Peyer's patch (tissue), 4 donors: ENCODE measurements around the gene ZNF189. TPM values are rescaled to one million over a fixed set of nuclear protein-coding genes. Genes with fewer than 3 reads are reported as not detected.
A peak's percentile ranks its signal among the peaks of the same experiment; 100 is the strongest.

ENCODE experiments used
- DNase-seq, 3 donors: peaks; one replicate each; pipeline ENCODE4 v3.0.0-alpha.2; 2017 to 2019
- H3K27ac ChIP-seq, 4 donors: fragments of 200-600 bp; sonication (generic); one replicate each; pipeline ENCODE4 v1.5.1; 2016 to 2019
- H3K27me3 ChIP-seq, 2 donors: fragments of 200-600 bp; sonication (generic); one replicate each; pipeline ENCODE4 v1.5.1; 2019
- H3K36me3 ChIP-seq, 3 donors: fragments of 200-600 bp; sonication (generic); one replicate each; pipeline ENCODE4 v1.5.1; 2016 to 2019
- H3K4me1 ChIP-seq, 4 donors: fragments of 200-600 bp; sonication (generic); one replicate each; pipeline ENCODE4 v1.5.1; 2016 to 2019
- H3K4me3 ChIP-seq, 4 donors: fragments of 200-600 bp; sonication (generic); 1 replicate in 3 of 4; 2 replicates in 1 of 4; pipeline ENCODE4 v1.5.1; 2016 to 2019; ENCODE audit warnings: mild to moderate bottlenecking in 1 of 4
- H3K9me3 ChIP-seq, 4 donors: fragments of 200-600 bp; sonication (generic); one replicate each; pipeline ENCODE4 v1.5.1; 2016 to 2019; ENCODE audit warnings: mild to moderate bottlenecking in 1 of 4
- POLR2A ChIP-seq, 2 donors: fragments of 450-650 bp; IDR thresholded peaks; one replicate each; pipeline ENCODE4 v1.5.1; 2017; ENCODE audit warnings: antibody characterized with exemption in 2 of 2, mild to moderate bottlenecking in 2 of 2, moderate library complexity in 2 of 2
- total RNA-seq, 4 donors: library from RNA; depleted of rRNA; stranded (reverse); fragments of >200 nt; gene quantifications; one replicate each; pipeline ENCODE4 v1.1.0, GENCODE V29; 2016
- TF ChIP-seq, protein P1 (sequence below), 6 experiments: fragments of 450-650 bp in 4 of 6; fragments of 200-600 bp in 2 of 6; sonication (generic) in 1 of 6; IDR thresholded peaks; one replicate each; pipeline ENCODE4 v1.5.1; 2017 to 2019; ENCODE audit warnings: antibody characterized with exemption in 6 of 6, mild to moderate bottlenecking in 3 of 6, moderate library complexity in 1 of 6

Gene ZNF189
- total RNA-seq, 4 donors from 2014 or later: 22.8 to 33.0 (median 25.7) TPM

DNA sequence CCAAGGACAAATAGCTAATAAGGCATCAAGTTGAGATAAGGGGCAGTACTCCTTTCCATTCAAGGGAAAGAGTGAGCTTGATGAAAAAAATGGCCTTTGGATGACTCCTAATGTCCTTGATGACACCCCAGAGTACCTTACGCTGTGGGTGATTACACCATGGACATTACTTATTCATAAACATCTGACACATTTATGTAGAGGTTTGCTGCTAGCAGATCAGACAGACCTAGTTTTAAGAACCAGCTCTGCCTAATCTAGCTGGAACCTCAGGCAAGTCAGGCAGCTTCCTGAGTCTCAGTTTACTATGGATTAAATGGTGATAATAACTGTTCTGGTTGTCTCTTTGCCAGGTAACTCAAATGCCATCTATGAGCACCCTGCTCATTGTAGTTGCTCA, 34.1 kb downstream of the ZNF189 start:
- Histone ChIP-seq H3K4me1 (peaks cover 0 to 3% (median 0%) of the 10 kb centered on the region in 4 donors), H3K36me3 (peaks cover 0 to 45% (median 0%) of the 10 kb centered on the region in 3 donors), H3K4me3 (peak overlapping the region in 2 of 4 donors; percentile 52 to 54), H3K9me3 (no peaks in the 10 kb centered on the region), H3K27me3 (no peaks in the 10 kb centered on the region), H3K27ac (peak overlapping the region in 3 of 4 donors; percentile 63 to 90 (median 83))
- TF ChIP-seq, protein P1, sequence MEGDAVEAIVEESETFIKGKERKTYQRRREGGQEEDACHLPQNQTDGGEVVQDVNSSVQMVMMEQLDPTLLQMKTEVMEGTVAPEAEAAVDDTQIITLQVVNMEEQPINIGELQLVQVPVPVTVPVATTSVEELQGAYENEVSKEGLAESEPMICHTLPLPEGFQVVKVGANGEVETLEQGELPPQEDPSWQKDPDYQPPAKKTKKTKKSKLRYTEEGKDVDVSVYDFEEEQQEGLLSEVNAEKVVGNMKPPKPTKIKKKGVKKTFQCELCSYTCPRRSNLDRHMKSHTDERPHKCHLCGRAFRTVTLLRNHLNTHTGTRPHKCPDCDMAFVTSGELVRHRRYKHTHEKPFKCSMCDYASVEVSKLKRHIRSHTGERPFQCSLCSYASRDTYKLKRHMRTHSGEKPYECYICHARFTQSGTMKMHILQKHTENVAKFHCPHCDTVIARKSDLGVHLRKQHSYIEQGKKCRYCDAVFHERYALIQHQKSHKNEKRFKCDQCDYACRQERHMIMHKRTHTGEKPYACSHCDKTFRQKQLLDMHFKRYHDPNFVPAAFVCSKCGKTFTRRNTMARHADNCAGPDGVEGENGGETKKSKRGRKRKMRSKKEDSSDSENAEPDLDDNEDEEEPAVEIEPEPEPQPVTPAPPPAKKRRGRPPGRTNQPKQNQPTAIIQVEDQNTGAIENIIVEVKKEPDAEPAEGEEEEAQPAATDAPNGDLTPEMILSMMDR (IDR thresholded peaks at IDR 0.05): no peak
- TF ChIP-seq POLR2A (IDR thresholded peaks at IDR 0.05): peak in 1 of 2 donors; percentile 34
- no peak for DNase-seq

GRCh38 chr9:101433229-101433628, 34.6 kb downstream of the ZNF189 start:
- peaks cover 0 to 3% (median 1%) of the 10 kb centered on the region in 4 donors for H3K4me1 ChIP-seq
- H3K27ac ChIP-seq: peak overlapping the region in 3 of 4 donors; percentile 63 to 90 (median 83)
- peak overlapping the region in 2 of 4 donors; percentile 52 to 54 for H3K4me3 ChIP-seq
- no peaks in the 10 kb centered on the region for H3K27me3 ChIP-seq
- no peaks in the 10 kb centered on the region for H3K9me3 ChIP-seq
- peak; percentile 22 to 81 for TF ChIP-seq POLR2A (IDR thresholded peaks at IDR 0.05)
- TF ChIP-seq, protein P1 (IDR thresholded peaks at IDR 0.05): peak in 3 of 6 experiments; percentile 20 to 39 (median 29)
- H3K36me3 ChIP-seq: peaks cover 0 to 40% (median 0%) of the 10 kb centered on the region in 3 donors
- no peak for DNase-seq

DNA sequence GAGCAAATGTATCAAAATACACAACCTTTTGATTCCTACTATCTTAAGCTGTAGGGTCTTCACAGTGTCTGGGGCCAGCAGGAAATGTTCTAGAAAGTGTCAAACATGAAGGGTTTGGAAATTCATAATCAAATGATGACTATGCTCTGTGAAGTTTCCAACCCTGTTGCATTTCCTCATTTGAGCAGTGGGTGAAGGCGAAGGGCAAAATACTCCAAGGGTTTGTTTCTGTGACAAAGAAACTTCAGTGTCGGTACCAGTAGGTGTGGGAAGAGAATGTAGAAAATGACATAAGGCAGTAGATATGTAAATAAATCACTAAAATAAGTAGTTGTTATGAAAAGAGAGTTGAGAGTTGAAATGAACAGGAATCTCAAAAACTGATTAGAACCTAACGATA, 36.3 kb downstream of the ZNF189 start:
- no peaks in the 10 kb centered on the region for H3K9me3 ChIP-seq
- TF ChIP-seq, protein P1 (IDR thresholded peaks at IDR 0.05): no peak
- TF ChIP-seq POLR2A (IDR thresholded peaks at IDR 0.05): no peak
- H3K36me3 ChIP-seq: peaks cover 0 to 25% (median 0%) of the 10 kb centered on the region in 3 donors
- H3K27me3 ChIP-seq: no peaks in the 10 kb centered on the region
- H3K4me1 ChIP-seq: peaks cover 0 to 4% (median 0%) of the 10 kb centered on the region in 4 donors
- peak overlapping the region in 3 of 4 donors; percentile 24 to 54 (median 52) for H3K4me3 ChIP-seq
- H3K27ac ChIP-seq: peak overlapping the region in 3 of 4 donors; percentile 63 to 90 (median 83)
- no peak for DNase-seq

- TF ChIP-seq POLR2A (IDR thresholded peaks at IDR 0.05): peak; percentile 84 to 97
- TF ChIP-seq, protein P1 (IDR thresholded peaks at IDR 0.05): no peak
- H3K36me3 ChIP-seq: peaks cover 0 to 18% (median 0%) of the 10 kb centered on the region in 3 donors
- peak in 1 of 3 donors; percentile 72 for DNase-seq
- peak within 1 kb of the TSS in 3 of 4 donors; percentile 63 to 92 (median 90) for H3K27ac ChIP-seq
- H3K9me3 ChIP-seq: no peaks in the 10 kb centered on the region
- no peaks in the 10 kb centered on the region for H3K27me3 ChIP-seq
- peak within 1 kb of the TSS in 3 of 4 donors; percentile 24 to 54 (median 52) for H3K4me3 ChIP-seq
- H3K4me1 ChIP-seq: peaks cover 0 to 4% (median 0%) of the 10 kb centered on the region in 4 donors
These were observed 37.0 kb downstream of the ZNF189 start, which contains the start of gene ALDOB for GRCh38 chr9:101435601-101436079. Gene ALDOB (minus strand): TSS chr9:101435774. CDS start chr9:101430887, 4,887 bp downstream.

DNA sequence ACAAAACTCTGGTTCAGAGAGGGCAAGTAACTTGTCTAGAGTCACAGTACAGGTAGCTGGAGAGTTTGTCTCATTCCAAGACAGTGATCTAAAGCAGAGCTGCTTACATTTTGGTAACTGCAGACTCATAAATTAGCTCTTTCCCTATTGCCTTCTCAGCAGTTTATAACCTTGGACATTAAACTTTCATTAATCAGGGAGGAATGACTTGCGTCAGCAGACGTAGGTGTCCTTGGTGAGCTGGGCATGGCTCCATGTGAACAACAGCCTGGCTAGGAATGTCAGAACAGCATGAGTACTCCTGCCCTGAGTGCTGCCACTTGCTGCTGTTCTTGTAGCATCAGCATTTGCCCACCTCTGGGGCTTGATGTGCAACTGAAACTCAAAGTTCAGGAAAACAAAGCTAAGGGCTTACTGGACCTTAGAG, 39.2 kb downstream of the ZNF189 start:
- DNase-seq: peak in 2 of 3 donors; percentile 80 to 89
- H3K27ac ChIP-seq: peak overlapping the region in 3 of 4 donors; percentile 49 to 92 (median 90)
- H3K4me1 ChIP-seq: peaks cover 0 to 6% (median 0%) of the 10 kb centered on the region in 4 donors
- TF ChIP-seq, protein P1 (IDR thresholded peaks at IDR 0.05): no peak
- TF ChIP-seq POLR2A (IDR thresholded peaks at IDR 0.05): peak; percentile 49 to 93
- H3K4me3 ChIP-seq: peak overlapping the region in 1 of 4 donors; percentile 28
- peaks cover 0 to 12% (median 0%) of the 10 kb centered on the region in 3 donors for H3K36me3 ChIP-seq
- no peaks in the 10 kb centered on the region for H3K9me3 ChIP-seq
- no peaks in the 10 kb centered on the region for H3K27me3 ChIP-seq
